Germinal center (tissue), 1 donor: Measurements from ENCODE around the gene APPL2.

Source experiments
- DNase-seq: peaks from one replicate; pipeline ENCODE4 v3.0.0; 2012; ENCODE audit warnings: mixed read lengths, low spot score

Gene APPL2

DNA sequence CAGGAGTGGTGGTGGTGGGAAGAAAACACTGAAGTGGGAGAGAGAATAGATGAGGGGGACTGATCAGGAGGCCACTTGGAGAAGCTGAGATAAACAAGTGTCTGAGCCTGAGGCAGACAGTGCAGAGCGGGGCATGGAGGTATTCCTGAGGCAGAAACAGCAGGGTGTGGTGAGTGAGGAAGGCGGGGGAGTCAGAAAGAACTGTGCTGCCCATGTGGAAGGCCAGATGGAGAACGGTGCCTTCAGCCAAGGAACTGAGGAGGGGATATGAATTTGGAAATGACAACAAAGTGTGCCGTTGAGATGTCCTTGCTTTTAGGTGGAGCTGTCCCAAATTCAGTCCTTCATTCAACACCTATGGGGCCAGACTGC is 13.7 kb downstream of the APPL2 start:
- no peak for DNase-seq

GRCh38 chr12:105221583-105222283 is 14.2 kb downstream of the APPL2 start:
- no peak for DNase-seq

- no peak for DNase-seq
Observed at GRCh38 chr12:105220929-105221290, 15.1 kb downstream of the APPL2 start.

- no peak for DNase-seq
Observed at GRCh38 chr12:105220150-105220928, 15.6 kb downstream of the APPL2 start.

DNA sequence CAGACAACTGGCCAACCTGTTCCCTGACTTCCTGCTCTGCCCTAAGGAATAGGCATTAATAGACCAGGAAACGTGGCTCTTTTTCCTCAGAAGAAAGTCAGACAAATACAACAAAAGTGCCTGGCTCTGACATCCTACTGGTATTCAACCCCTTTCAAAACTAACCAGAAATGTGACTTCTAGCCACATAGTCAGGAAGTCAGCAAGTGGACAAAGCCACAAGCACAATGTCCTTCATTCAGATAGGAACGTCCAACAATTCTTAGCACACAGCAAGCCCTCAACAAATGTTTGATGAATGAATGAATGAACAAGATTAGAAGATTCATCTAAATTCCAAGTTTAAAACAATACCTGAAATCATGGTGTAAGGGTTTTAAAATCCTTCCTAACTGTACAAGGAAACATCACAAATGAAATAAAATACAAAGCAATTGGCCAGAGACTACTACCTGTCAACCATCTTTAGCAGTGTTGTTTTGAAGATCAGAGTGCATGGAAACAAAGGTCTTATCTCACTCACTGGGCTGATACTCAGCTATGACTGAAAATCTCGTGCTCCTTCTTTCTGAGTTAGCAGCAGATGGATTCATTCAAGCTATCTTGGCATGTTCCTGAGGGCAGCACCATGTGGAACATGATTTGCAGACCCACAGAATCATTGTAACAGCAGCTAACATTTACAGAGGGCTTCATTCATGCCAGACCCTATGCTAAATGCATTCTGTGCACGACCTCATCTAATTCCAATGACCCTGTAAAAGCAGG is 16.5 kb downstream of the APPL2 start:
- no peak for DNase-seq

GRCh38 chr12:105218434-105218833 is 17.5 kb downstream of the APPL2 start:
- no peak for DNase-seq

- DNase-seq: no peak
Observed at GRCh38 chr12:105214670-105215375, 21.2 kb downstream of the APPL2 start.

DNA sequence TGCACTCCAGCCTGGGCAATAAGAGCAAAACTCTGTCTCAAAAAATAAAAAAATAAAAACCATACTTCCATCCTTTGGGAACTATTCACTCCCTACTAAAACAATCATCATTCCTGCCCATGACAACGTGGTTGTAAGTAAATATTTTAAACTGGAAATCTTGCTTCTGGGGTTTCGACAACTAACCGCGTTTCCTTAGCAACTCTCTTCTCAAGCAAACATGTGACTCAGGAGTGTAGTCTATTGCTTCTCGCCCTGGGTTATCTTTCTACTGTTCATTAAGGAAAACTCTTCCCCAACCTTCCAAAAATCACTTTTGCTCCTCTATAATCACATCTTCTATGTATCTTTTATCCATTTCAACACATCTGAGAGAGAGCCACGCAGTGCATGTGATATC is 21.8 kb downstream of the APPL2 start:
- DNase-seq: no peak

- DNase-seq: no peak
Observed at GRCh38 chr12:105212438-105212837, 23.5 kb downstream of the APPL2 start.

- no peak for DNase-seq
Observed at GRCh38 chr12:105209091-105209490, 26.9 kb downstream of the APPL2 start.

GRCh38 chr12:105206686-105207374 is 29.1 kb downstream of the APPL2 start:
- no peak for DNase-seq

- no peak for DNase-seq
Observed at GRCh38 chr12:105205322-105206048, 30.5 kb downstream of the APPL2 start.

- DNase-seq: no peak
Observed at GRCh38 chr12:105204916-105205315, 31.1 kb downstream of the APPL2 start.

GRCh38 chr12:105204127-105204526 is 31.8 kb downstream of the APPL2 start:
- no peak for DNase-seq

GRCh38 chr12:105202202-105202601 is 33.8 kb downstream of the APPL2 start:
- DNase-seq: no peak

DNA sequence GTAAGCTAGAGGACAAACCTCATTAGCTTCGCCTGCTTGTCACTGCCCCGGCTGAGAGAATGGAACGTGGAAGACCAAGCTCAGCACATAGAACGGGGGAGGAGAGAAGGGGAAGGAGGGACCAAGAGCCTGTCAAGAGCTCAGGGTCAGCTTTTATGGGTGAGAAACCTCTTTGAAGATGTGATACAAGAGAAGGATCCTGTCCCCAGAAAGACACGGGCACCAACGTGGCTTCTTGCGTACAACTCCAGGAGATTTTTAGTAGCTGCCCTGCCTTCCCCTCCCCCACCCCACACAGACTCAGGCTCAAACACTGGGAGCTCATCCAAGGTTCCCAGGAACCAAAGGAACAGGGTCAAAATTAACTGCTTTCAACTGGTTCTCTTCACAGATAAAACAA is 34.7 kb downstream of the APPL2 start:
- no peak for DNase-seq

GRCh38 chr12:105200385-105200784 is 35.6 kb downstream of the APPL2 start:
- no peak for DNase-seq

DNA sequence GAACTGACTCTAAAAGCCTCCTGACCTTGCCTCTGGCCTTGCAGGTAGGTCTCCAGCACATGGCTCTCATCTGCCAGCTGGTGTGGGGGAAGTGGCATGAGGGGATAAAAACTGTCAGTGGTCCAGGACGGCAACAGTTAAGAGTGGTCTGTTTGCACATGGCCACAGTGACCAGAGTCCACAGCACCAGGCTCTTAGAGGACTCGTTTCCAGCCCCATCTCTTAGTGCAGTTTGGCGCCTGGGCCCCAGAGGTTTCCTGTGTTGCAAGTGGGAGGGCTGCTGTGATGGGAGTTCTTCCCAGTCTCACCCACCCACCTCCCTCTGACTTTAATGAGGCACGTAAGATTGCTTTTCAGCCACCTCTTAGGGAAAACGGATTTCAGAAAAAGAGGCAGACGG is 37.0 kb downstream of the APPL2 start:
- DNase-seq: no peak

- no peak for DNase-seq
Observed at GRCh38 chr12:105196090-105196489, 39.9 kb downstream of the APPL2 start.

DNA sequence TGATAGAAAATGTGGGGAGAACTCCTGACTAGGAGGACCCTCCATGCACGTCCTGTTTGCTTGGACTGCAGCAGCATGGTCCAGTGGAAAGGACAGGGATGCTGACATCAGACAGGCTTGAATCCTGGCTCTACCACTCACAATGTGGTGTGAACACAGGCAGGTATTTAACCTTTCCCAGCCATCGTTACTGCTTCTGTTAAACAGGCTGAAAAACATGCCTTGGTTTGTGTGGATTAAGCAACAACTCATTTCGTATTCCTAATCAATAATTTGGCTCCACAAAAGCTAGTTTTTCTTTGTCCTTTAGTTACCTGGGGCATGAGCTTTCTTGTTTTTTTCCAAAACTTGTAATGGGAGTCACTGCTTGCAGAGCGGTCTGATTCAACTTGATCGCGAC is 41.0 kb downstream of the APPL2 start:
- DNase-seq: no peak

DNA sequence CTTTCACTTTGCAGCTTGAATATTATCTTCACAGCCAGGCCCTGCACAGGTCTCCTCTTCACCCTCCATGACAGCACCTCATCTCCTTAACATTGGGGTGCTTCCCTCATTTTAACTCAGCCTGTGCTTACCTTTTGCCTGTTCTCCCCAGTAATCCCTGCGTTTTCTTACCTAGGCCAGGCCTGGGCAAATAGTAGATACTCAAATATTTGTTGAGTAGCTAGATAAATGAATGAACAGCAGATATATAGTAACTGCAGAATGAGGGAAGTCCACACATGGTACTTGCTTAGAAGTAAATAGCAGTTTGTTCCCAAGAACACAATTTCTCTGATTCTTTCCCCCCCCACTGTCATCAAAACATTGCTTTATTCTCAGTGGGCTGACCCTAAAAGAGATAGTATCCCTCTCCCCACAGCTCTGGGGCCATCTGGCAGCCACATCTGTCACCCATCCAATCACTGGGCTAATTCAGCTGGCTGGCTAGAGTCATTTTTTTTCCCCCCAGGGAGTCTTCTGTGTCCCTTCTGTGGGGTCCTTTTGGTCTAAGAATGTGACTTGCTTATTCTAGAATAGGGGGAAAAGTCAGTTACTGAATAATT is 43.2 kb downstream of the APPL2 start:
- no peak for DNase-seq
